ENCODE measurements around the gene CNBD2.
"Not testable (repeated sequence)": the region's sequence is repeated elsewhere in the genome, so short reads cannot be mapped to it uniquely, and the experiment has no call there.

The CNBD2 gene

GRCh38 chr20:36060676-36061075 is 92.3 kb downstream of the CNBD2 start:
- DNase-seq (ENCODE audit: low read depth in 4 of 4, low spot score in 1 of 4), result no peak

GRCh38 chr20:36061754-36062153 is 93.4 kb downstream of the CNBD2 start:
- no peak for DNase-seq (ENCODE audit: low read depth in 4 of 4, low spot score in 1 of 4)

GRCh38 chr20:36062799-36063198 is 94.4 kb downstream of the CNBD2 start:
- no peak for DNase-seq (ENCODE audit: low read depth in 4 of 4, low spot score in 1 of 4)

- DNase-seq (ENCODE audit: low read depth in 4 of 4, low spot score in 1 of 4), result no peak
Measured at GRCh38 chr20:36063916-36064657, 95.7 kb downstream of the CNBD2 start.

- DNase-seq (ENCODE audit: low read depth in 4 of 4, low spot score in 1 of 4), result peak; percentile 86 to 97 (median 90)
Measured at GRCh38 chr20:36064658-36065426, 96.5 kb downstream of the CNBD2 start.

GRCh38 chr20:36065427-36065998 is 97.1 kb downstream of the CNBD2 start:
- no peak for DNase-seq (ENCODE audit: low read depth in 4 of 4, low spot score in 1 of 4)

GRCh38 chr20:36066777-36067176 is 98.4 kb downstream of the CNBD2 start:
- no peak for DNase-seq (ENCODE audit: low read depth in 4 of 4, low spot score in 1 of 4)

- not testable (repeated sequence) for DNase-seq (ENCODE audit: low read depth in 4 of 4, low spot score in 1 of 4)
Measured at GRCh38 chr20:36068526-36068925, 100.1 kb downstream of the CNBD2 start.

- no peak for DNase-seq (ENCODE audit: low read depth in 4 of 4, low spot score in 1 of 4)
Measured at GRCh38 chr20:36070451-36070850, 102.1 kb downstream of the CNBD2 start.

- no peak for DNase-seq (ENCODE audit: low read depth in 4 of 4, low spot score in 1 of 4)
Measured at GRCh38 chr20:36071848-36072247, 103.5 kb downstream of the CNBD2 start.

GRCh38 chr20:36074983-36075382 is 106.6 kb downstream of the CNBD2 start:
- DNase-seq (ENCODE audit: low read depth in 4 of 4, low spot score in 1 of 4), result no peak

- DNase-seq (ENCODE audit: low read depth in 4 of 4, low spot score in 1 of 4), result not testable (repeated sequence)
Measured at GRCh38 chr20:36077762-36078161, 109.4 kb downstream of the CNBD2 start.

GRCh38 chr20:36079486-36079885 is 111.1 kb downstream of the CNBD2 start:
- no peak for DNase-seq (ENCODE audit: low read depth in 4 of 4, low spot score in 1 of 4)

- DNase-seq (ENCODE audit: low read depth in 4 of 4, low spot score in 1 of 4), result not testable (repeated sequence)
Measured at GRCh38 chr20:36079984-36080383, 111.6 kb downstream of the CNBD2 start.

Measured in stimulated activated CD4-positive, alpha-beta T cell treated with anti-CD3 and anti-CD28 coated beads, Interleukin-1b, Interleukin-23, amount 100 ng/mL, for 24 hours (primary cell).